ENCODE data around the gene CLDN11.
A peak's percentile ranks its signal among the peaks of the same experiment; 100 is the strongest.

The CLDN11 gene

GRCh38 chr3:170418422-170419398 lies at the start of gene CLDN11:
Gene CLDN11, plus strand, starts transcription at chr3:170418868. Its CDS starts 199 bp downstream, at chr3:170419067.
- DNase-seq (ENCODE audit: low spot score) = peak; percentile 89

GRCh38 chr3:170368921-170369320 lies 49.7 kb upstream of the CLDN11 start:
- no peak for DNase-seq (ENCODE audit: low spot score)

GRCh38 chr3:170372190-170372879 lies 46.3 kb upstream of the CLDN11 start:
- no peak for DNase-seq (ENCODE audit: low spot score)

GRCh38 chr3:170383567-170383966 lies 35.1 kb upstream of the CLDN11 start:
- DNase-seq (ENCODE audit: low spot score) = no peak

- no peak for DNase-seq (ENCODE audit: low spot score)
These were observed 32.2 kb upstream of the CLDN11 start for GRCh38 chr3:170386468-170386867.

- DNase-seq (ENCODE audit: low spot score) = no peak
These were observed 30.7 kb upstream of the CLDN11 start for GRCh38 chr3:170387950-170388349.

GRCh38 chr3:170391108-170391507 lies 27.6 kb upstream of the CLDN11 start:
- DNase-seq (ENCODE audit: low spot score) = no peak

- DNase-seq (ENCODE audit: low spot score) = no peak
These were observed 21.0 kb upstream of the CLDN11 start for GRCh38 chr3:170397685-170398084.

GRCh38 chr3:170405101-170405500 lies 13.6 kb upstream of the CLDN11 start:
- DNase-seq (ENCODE audit: low spot score) = no peak

GRCh38 chr3:170410428-170411029 lies 8.1 kb upstream of the CLDN11 start:
- DNase-seq (ENCODE audit: low spot score) = peak; percentile 74

- DNase-seq (ENCODE audit: low spot score) = no peak
These were observed 5.4 kb upstream of the CLDN11 start for GRCh38 chr3:170413291-170413690.

- peak; percentile 90 for DNase-seq (ENCODE audit: low spot score)
These were observed 4.4 kb upstream of the CLDN11 start for GRCh38 chr3:170414202-170414663.

GRCh38 chr3:170417090-170417489 lies 1.6 kb upstream of the CLDN11 start:
- no peak for DNase-seq (ENCODE audit: low spot score)

- no peak for DNase-seq (ENCODE audit: low spot score)
These were observed 954 bp downstream of the CLDN11 start for GRCh38 chr3:170419557-170420087.

GRCh38 chr3:170420307-170420821 lies 1.7 kb downstream of the CLDN11 start:
- DNase-seq (ENCODE audit: low spot score) = no peak

GRCh38 chr3:170421111-170421641 lies 2.5 kb downstream of the CLDN11 start:
- DNase-seq (ENCODE audit: low spot score) = peak; percentile 88

- no peak for DNase-seq (ENCODE audit: low spot score)
These were observed 3.1 kb downstream of the CLDN11 start for GRCh38 chr3:170421758-170422157.

- DNase-seq (ENCODE audit: low spot score) = no peak
These were observed 4.4 kb downstream of the CLDN11 start for GRCh38 chr3:170423001-170423615.

- no peak for DNase-seq (ENCODE audit: low spot score)
These were observed 6.2 kb downstream of the CLDN11 start for GRCh38 chr3:170424879-170425278.

GRCh38 chr3:170425491-170426239 lies 7.0 kb downstream of the CLDN11 start:
- DNase-seq (ENCODE audit: low spot score) = peak; percentile 99

Measured in pons (tissue), 1 donor.